ENCODE measurements around the gene XIRP1.

XIRP1 gene

DNA sequence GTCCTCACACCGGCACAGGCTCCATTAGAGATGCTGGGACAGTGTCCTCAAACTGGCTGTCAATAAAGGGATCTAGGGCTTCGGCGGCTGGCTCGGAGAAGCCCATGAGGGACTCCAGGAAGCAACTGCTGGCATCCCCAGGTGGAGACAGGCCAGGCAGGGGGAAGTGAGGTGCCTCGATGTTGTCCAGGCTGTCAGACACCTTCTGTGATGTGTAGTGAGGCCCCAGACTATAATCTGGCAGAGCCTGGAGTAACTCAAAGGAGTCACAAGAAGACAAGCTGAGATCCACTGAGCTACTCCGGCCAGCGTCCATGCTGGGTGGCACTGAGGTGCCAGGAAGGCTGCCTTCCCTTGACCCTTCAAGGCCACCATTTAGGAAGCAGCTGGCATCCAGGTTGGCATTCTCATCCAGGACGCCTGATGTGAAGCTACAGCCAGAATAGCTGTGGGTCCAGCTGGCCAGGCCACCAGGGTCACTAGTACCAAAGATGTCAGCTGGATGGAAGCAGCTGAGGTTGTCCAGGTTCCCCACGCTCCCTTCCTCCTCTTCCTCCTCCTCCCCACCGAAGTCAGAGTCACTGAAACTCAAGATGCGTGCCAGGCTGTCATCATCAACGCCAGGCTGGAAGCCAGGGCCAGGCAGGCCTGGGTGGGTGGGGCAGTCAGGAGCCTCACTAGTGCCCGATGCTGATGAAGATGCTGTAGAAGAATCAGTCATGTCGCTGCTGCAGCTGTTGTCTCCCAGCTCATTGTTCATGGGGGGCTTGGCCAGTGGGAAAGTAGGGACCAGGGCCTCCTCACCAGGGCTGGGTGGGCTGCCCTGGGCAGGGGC lies 49.1 kb downstream of the XIRP1 start:
- no peak for DNase-seq

DNA sequence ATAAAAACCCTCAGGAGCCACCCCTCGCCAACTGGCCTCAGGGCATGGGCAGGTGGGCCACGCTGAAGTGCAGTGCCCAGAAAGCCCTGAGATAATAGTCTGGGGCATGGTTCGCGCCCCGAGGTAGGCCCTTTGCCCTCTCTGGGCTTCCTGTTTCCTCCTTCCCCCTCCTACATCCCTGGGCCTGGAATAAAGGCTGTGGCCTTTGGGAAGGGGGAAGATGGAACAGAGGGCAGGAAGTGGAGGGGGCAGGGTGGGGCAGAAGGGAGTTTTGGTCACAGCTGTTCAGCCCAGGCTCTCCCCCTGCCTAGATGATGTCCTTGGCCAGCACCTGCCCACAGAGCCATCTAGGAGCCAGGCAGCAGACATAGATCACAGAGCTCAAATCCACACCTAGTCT lies 50.3 kb downstream of the XIRP1 start:
- peak; percentile 83 for DNase-seq

DNA sequence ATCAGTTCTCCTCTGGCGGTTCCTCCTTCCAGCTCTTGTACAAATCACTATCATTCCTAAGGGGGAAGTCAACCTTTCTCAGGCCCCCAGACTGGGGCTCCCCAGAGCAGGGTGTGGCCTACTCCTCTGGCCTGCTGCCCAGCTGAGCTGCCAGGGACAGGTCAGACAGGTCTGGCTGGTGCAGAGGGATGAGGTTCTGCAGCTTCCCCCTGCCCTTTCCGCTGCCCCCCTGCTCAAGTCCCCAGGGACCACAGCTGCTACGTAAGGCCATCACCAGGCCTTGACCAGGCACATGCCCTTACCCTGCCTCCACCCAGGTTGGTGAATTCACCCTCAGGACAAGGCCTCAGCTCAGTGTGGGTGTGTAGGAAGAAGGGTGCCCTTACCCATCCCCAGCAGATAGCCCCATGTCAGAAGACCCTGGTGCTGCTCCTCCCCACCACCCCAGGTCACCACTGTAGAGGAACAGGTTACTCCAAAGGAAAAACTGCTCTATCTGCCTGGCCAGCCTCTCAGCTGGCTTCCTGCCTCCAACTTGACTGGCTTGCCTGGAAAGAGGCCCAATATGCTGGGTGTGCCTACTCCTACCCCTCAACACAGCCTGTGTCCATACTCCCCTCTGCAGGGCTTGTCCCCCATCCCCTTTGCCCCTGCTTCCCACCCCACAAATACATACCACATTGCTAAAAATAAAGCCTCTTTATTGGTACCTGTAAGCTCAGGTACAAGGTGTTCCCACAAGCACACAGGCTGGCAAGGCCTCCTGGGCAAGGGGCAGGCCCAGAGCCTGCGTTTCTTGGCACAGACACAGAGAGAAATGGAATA lies 51.0 kb downstream of the XIRP1 start:
- peak; percentile 74 for DNase-seq

DNA sequence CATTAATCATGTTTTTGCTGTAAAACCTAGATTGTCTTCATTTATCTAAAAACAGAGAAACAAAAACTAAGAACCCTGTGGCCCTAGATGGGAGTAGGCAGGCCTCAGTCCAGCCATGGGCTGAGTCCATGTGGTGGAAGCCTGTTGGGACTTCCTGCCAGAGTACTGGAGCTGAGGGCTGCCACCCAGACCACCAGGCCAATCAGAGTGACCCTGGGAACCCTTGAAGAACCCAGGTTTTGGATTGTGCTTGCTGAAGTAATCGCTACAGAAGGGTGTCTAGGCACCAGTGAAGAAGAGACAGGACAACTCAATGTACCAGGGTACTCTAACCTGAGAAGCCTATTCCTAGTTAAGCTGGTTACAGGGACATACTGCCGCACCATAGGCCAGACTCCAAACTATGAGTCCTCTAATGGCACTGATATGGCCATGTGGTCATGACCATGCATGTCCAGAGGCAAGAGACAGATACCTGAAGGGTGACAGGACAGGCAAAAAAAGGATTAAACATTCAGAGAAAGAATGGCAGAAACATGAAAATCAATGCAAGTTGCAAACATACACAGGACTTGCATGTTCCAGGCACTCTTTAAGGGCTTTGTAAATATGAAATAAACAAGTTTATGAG lies 51.9 kb downstream of the XIRP1 start:
- no peak for DNase-seq

DNA sequence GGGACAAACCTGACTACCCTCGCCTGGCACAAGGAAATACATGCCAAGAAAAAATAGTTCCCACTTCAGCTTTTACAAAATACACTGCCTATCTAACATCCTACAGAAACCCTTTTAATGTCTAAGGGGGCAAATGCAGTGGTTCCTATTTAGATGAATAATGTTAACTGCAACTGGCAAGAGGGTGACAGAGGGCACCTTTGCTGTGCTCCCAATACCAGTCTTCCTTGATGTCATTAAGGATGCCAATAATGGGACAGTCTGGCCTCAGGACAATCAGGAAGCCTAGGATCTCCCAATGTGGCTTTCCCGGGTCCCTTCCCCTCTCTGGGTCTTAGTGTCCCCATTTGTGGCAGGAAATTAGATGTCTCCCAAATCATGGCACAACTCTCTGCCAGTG lies 53.0 kb downstream of the XIRP1 start:
- DNase-seq, result no peak

DNA sequence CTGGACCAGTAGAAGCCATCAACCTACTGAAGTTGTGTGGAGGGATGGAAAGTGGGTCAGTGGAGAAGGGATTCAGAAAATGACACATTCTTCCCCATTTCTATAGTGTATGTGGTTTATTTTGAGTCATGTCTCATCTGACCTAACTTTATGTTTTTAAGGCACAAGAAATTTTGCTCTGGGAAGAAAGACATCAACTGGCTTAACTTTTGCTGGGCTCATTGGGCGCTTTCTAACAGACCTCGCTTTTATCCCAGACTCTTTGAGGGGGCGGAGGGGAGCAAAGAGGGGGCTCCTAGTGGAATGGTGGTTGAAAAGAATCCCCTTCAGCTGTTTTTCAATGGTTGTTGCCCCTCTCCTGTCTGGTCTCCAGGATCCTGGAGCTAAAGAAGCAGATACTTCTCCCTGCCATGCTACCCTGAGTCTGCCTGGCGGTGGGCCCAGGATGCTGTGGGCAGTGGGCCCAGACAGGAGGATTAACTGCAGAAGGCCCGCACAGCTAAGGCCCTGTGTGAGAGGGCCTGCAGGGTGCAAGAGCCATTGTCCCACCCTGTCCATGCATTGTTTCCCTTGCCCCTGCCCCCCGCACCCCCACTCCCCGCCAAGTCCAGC lies 53.5 kb downstream of the XIRP1 start:
- DNase-seq, result peak; percentile 52

DNA sequence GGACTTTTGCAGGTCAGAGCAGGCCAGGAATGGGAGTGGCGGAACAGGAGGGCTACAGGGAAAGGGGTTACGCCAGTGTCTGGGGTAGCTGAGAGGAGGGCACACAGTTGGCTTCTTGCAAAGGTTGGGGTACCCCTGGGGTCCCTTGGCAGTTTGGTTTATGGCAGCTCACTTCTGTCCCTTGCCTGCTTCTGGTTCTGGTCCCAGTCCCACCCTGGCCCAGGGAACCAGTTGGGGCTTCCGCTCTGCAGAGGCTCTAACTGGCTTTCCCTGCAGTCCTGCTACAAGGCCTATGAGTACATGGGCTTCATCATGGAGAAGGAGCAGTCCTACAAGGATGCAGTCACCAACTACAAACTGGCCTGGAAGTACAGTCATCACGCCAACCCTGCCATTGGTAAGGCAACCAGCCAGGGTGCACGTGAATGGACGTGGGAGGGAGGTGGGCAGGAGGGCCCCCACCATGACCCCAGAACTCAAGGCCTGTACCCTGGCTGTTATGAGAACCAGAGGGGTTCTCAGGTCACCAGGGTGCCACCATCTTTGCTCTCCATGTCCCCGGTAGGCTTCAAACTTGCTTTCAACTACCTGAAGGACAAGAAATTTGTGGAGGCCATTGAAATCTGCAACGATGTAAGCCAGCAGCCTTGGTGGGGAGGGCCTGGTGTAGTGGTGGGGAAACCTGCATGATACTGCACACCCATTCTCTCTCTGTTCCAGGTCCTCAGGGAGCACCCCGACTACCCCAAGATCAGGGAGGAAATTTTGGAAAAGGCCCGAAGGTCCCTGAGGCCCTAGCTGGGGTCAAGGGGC lies 54.2 kb downstream of the XIRP1 start:
- DNase-seq, result no peak

DNA sequence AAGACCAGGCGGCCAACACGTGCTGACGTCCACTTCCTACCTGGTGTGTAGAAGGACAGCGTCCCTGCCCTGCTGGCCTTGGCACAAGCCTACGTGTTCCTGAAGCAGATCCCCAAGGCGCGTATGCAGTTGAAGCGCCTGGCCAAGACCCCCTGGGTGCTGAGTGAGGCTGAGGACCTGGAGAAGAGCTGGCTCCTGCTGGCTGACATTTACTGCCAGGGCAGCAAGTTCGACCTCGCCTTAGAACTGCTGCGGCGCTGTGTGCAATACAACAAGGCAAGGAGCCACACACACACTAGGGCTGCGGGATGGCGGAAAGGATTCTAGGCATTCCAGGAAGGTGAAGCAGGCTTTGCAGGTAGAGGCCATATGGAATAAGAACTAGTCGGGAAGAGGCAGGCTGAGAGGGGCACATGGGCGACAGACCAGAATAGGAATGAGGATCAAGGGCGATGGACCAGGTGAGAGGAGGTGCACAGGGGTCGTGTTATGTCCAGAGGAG lies 54.9 kb downstream of the XIRP1 start:
- no peak for DNase-seq

DNA sequence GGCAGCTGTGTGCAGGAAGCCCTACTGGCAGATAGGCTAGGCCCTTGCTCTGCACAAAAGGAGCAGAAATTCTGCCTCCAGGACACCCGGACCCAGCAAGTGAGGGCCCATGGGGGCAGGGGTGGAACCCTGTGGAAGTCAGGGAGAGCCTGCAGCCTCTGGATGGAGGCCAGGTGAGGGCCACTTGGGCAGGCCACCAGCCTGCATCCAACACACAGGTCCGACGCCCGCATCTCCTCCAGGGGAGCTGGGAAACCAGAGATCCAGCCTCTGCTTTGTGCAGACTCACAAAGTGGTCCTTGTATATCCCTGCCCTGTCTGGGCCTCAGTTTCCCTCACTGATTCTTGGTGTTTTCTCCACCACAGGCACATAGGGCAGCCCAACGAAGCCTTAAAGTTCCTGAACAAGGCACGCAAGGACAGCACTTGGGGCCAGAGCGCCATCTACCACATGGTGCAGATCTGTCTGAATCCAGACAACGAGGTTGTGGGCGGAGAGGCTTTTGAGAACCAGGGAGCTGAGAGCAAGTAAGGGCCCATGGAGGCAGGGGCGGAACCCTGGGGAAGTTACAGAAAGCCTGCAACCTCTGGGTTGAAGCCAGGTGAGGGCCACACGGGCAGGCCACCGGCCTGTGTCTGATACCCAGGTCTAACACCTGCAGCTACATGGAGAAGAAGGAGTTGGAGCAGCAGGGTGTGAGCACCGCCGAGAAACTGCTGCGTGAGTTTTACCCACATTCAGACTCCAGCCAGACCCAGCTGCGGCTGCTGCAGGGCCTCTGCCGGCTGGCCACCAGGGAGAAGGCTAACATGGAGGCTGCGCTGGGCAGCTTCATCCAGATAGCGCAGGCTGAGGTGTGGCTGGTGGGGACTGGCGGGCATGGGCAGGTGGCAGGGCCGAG lies 55.6 kb downstream of the XIRP1 start:
- DNase-seq, result no peak

DNA sequence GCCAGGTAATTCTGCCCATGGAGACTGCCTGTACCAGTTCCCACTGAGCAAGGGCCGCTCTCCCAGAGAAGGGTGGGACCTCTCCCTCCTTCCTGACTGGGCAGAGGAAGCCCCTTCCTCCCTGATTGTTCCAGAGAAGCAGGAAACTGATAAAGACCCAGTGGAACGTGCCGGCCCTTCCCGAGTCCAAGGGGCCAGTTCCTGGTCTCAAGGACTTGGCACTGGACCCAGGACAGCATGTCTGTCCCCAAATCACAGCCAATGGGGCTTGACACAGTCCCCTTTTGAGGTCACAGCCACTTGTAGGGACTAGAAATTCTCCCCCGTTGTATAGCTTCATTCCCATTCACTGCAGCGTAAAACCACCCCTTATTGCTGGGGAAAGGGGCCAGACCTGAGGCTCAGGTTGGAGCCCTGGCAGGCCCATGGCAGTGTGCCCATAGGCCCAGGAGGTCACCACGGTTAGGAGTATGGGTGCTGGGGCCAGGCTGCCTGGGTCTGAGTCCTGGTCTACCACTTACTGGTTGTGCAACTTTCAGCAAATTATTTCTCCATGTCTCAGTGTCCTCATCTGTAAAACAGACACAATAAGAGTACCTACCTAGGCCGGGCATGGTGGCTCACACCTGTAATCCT lies 57.1 kb downstream of the XIRP1 start:
- no peak for DNase-seq

DNA sequence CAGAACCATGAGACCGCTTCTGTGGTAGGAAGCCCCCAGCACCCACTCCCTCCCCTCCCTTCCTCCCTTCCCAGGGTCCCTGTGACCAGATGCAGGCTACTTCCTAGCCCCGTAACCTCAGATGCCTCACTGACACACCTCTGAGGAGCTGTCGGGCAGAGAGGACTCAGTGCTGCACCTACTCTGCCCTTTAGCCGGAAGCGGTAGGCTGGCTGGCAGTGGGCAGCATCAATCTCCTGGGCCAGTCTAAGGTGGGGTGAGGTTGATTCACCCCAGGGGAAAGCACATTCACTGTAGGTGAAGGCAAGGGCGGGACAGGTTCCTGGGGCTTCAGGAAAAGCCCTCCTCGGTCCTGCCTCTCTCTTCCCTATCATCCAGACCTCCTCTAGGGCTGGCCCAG lies 58.1 kb downstream of the XIRP1 start:
- DNase-seq, result no peak

DNA sequence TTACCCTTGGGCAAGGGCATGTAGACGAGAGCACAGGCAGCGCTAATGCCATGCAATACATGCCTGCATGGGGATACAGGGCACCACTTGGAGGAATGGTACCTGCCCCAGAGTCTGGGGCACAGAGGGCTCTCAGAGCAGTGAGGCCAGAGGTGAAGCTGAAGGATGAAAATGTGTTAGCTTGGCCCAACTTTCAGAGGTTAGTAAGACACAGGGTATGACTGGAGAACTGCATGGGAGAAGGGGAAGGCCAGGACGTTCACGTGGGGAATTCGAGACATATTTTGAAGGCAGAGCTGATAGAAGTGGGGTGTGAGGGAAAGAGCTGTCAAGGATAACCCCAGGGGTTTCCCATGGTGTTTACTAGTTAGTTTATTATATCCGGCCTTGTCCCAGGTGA lies 58.6 kb downstream of the XIRP1 start:
- no peak for DNase-seq
